Measurements from ENCODE around the gene TOGARAM2.

Gene TOGARAM2

GRCh38 chr2:28997847-28998735 is 17.0 kb downstream of the TOGARAM2 start:
- in situ Hi-C loops (cut with HindIII; ENCODE audit: low sequenced_read_pairs): no loop called here

- in situ Hi-C loops (cut with HindIII; ENCODE audit: low sequenced_read_pairs): no loop called here
Observed at GRCh38 chr2:29000481-29000880, 19.4 kb downstream of the TOGARAM2 start.

GRCh38 chr2:29000956-29001355 is 19.9 kb downstream of the TOGARAM2 start:
- in situ Hi-C loops (cut with HindIII; ENCODE audit: low sequenced_read_pairs): no loop called here

- in situ Hi-C loops (cut with HindIII; ENCODE audit: low sequenced_read_pairs): no loop called here
Observed at GRCh38 chr2:29001806-29002205, 20.7 kb downstream of the TOGARAM2 start.

GRCh38 chr2:29004755-29005154 is 23.7 kb downstream of the TOGARAM2 start:
- in situ Hi-C loops (cut with HindIII; ENCODE audit: low sequenced_read_pairs): no loop called here

GRCh38 chr2:29005331-29005730 is 24.2 kb downstream of the TOGARAM2 start:
- in situ Hi-C loops (cut with HindIII; ENCODE audit: low sequenced_read_pairs): no loop called here

- in situ Hi-C loops (cut with HindIII; ENCODE audit: low sequenced_read_pairs): no loop called here
Observed at GRCh38 chr2:29006092-29006979, 25.2 kb downstream of the TOGARAM2 start.

- in situ Hi-C loops (cut with HindIII; ENCODE audit: low sequenced_read_pairs): no loop called here
Observed at GRCh38 chr2:29006980-29007301, 25.8 kb downstream of the TOGARAM2 start.

GRCh38 chr2:29009270-29009669 is 28.2 kb downstream of the TOGARAM2 start:
- in situ Hi-C loops (cut with HindIII; ENCODE audit: low sequenced_read_pairs): no loop called here

GRCh38 chr2:29009711-29010677 is 28.9 kb downstream of the TOGARAM2 start:
- in situ Hi-C loops (cut with HindIII; ENCODE audit: low sequenced_read_pairs): no loop called here

GRCh38 chr2:29010946-29011345 is 29.8 kb downstream of the TOGARAM2 start:
- in situ Hi-C loops (cut with HindIII; ENCODE audit: low sequenced_read_pairs): no loop called here

GRCh38 chr2:29011418-29012060 is 30.4 kb downstream of the TOGARAM2 start:
- in situ Hi-C loops (cut with HindIII; ENCODE audit: low sequenced_read_pairs): no loop called here

GRCh38 chr2:29012211-29012681 is 31.1 kb downstream of the TOGARAM2 start:
- in situ Hi-C loops (cut with HindIII; ENCODE audit: low sequenced_read_pairs): no loop called here

- in situ Hi-C loops (cut with HindIII; ENCODE audit: low sequenced_read_pairs): no loop called here
Observed at GRCh38 chr2:29013057-29013780, 32.1 kb downstream of the TOGARAM2 start.

GRCh38 chr2:29014331-29014730 is 33.2 kb downstream of the TOGARAM2 start:
- in situ Hi-C loops (cut with HindIII; ENCODE audit: low sequenced_read_pairs): no loop called here

GRCh38 chr2:29014811-29015421 is 33.8 kb downstream of the TOGARAM2 start:
- in situ Hi-C loops (cut with HindIII; ENCODE audit: low sequenced_read_pairs): no loop called here

GRCh38 chr2:29015701-29016470 is 34.8 kb downstream of the TOGARAM2 start:
- in situ Hi-C loops (cut with HindIII; ENCODE audit: low sequenced_read_pairs): no loop called here

GRCh38 chr2:29016504-29016903 is 35.4 kb downstream of the TOGARAM2 start:
- in situ Hi-C loops (cut with HindIII; ENCODE audit: low sequenced_read_pairs): no loop called here

All from endothelial cell of hepatic sinusoid (primary cell).